K562 (cell line): ENCODE data around the gene GAL. TPM values are rescaled to one million over a fixed set of nuclear protein-coding genes. Genes with fewer than 3 reads are reported as not detected.

ENCODE experiments used
- EP400 ChIP-seq: fragments of 450-650 bp; IDR thresholded peaks from 2 replicates; pipeline ENCODE4 v1.6.1; 2017; ENCODE audit warnings: antibody characterized with exemption, mild to moderate bottlenecking, moderate library complexity
- ETS2 ChIP-seq: IDR thresholded peaks from 2 replicates; pipeline ENCODE4 v1.6.1; 2016; ENCODE audit warnings: borderline replicate concordance, missing genetic modification characterization, mild to moderate bottlenecking, moderate library complexity, missing compliant biosample characterization; ENCODE audit not compliant: poor library complexity, severe bottlenecking
- ETV6 ChIP-seq, 3 experiments: fragments of 150-350 bp in 1 of 3; sonication (generic) in 1 of 3; formaldehyde crosslinking in 1 of 3; IDR thresholded peaks; 2 replicates each; pipeline versions ENCODE4 v1.6.1 to v1.8.0; 2014 to 2022; ENCODE audit warnings: borderline replicate concordance in 2 of 3, low read depth in 2 of 3, antibody characterized with exemption in 1 of 3, low read length in 1 of 3, mild to moderate bottlenecking in 1 of 3, missing genetic modification reagents in 1 of 3
- HIVEP1 ChIP-seq: fragments of 250-450 bp; sonication (Bioruptor Pico); IDR thresholded peaks from 2 replicates; pipeline ENCODE4 v1.4.0; 2020; ENCODE audit warnings: mild to moderate bottlenecking
- HMGXB4 ChIP-seq: sonication (generic); formaldehyde crosslinking; IDR thresholded peaks from 2 replicates; pipeline ENCODE4 v1.8.1; 2023; ENCODE audit warnings: mild to moderate bottlenecking, missing genetic modification reagents
- RFX7 ChIP-seq: fragments of 250-450 bp; sonication (Bioruptor Pico); IDR thresholded peaks from 2 replicates; pipeline ENCODE4 v1.5.1; 2021; ENCODE audit warnings: mild to moderate bottlenecking
- SRSF3 ChIP-seq: fragments of 200-400 bp; formaldehyde crosslinking; IDR thresholded peaks from 2 replicates; pipeline ENCODE4 v1.6.1; 2016; ENCODE audit warnings: mild to moderate bottlenecking, low read length, moderate library complexity; ENCODE audit not compliant: insufficient read depth
- ZC3H4 ChIP-seq: sonication (generic); formaldehyde crosslinking; IDR thresholded peaks from 2 replicates; pipeline ENCODE4 v1.9.0; 2021; ENCODE audit warnings: missing genetic modification reagents, borderline replicate concordance
- ZFP36 ChIP-seq: fragments of 150-350 bp; IDR thresholded peaks from 2 replicates; pipeline ENCODE4 v1.6.1; 2018; ENCODE audit warnings: low read length, low read depth; ENCODE audit not compliant: partially characterized antibody
- ZFPM2 ChIP-seq: fragments of 250-450 bp; sonication (Bioruptor Pico); IDR thresholded peaks from 2 replicates; pipeline ENCODE4 v1.5.1; 2022; ENCODE audit warnings: mild to moderate bottlenecking
- ZNF212 ChIP-seq: fragments of 450-650 bp; formaldehyde crosslinking; IDR thresholded peaks from 2 replicates; pipeline ENCODE4 v1.4.0; 2020; ENCODE audit warnings: mild to moderate bottlenecking
- ZNF695 ChIP-seq: fragments of 450-650 bp; formaldehyde crosslinking; IDR thresholded peaks from 2 replicates; pipeline ENCODE4 v1.4.0; 2020; ENCODE audit warnings: mild to moderate bottlenecking, moderate library complexity
- polyA plus RNA-seq, 8 experiments: library from polyadenylated mRNA; depleted of rRNA in 4 of 8; stranded (reverse) in 5 of 8; unstranded in 3 of 8; fragments of >200 nt; fragmentation: Nextera tagmentation in 2 of 8; fragmentation: Illumina TruSeq in 1 of 8; extraction: Ambion mirVana in 2 of 8; extraction: Trizol in 1 of 8; gene quantifications; 2 replicates each; pipeline versions ENCODE4 v1.2.1 to v1.2.3, GENCODE V29; 2011 to 2014; ENCODE audit warnings: inconsistent platforms in 1 of 8, missing spikeins in 1 of 8
- total RNA-seq, 7 experiments: library from RNA; depleted of rRNA in 6 of 7; stranded (reverse); fragments of >200 nt in 6 of 7; fragmentation: Illumina TruSeq in 2 of 7; extraction: Trizol in 2 of 7; gene quantifications; 2 replicates each; pipeline versions ENCODE4 v1.2.1 to v1.2.3, GENCODE V29; 2011 to 2021; ENCODE audit warnings: low replicate concordance in 1 of 7
- TF ChIP-seq, protein P1 (sequence below): IDR thresholded peaks from 3 replicates; pipeline ENCODE4 v1.6.1; 2011; ENCODE audit warnings: borderline replicate concordance, mild to moderate bottlenecking, moderate library complexity; ENCODE audit not compliant: insufficient read length; ENCODE audit errors: extremely low read depth
- TF ChIP-seq, protein P2 (sequence below), 2 experiments: IDR thresholded peaks in 1 of 2; conservative IDR thresholded peaks in 1 of 2; 2 replicates each; pipeline ENCODE4 v1.6.1; 2016; ENCODE audit warnings: low read depth in 2 of 2, mild to moderate bottlenecking in 1 of 2, missing compliant biosample characterization in 1 of 2, missing genetic modification characterization in 1 of 2, moderate library complexity in 1 of 2
- TF ChIP-seq, protein P3 (sequence below), 2 experiments: fragments of 450-650 bp; conservative IDR thresholded peaks; 2 replicates each; pipeline ENCODE4 v1.6.1; 2017; ENCODE audit warnings: mild to moderate bottlenecking in 2 of 2, moderate library complexity in 2 of 2

Gene GAL
- total and polyA plus RNA-seq, 9 of the 15 experiments (the other 6 are each of a cell fraction or from before 2014, with no cell fraction given) = 10.6 to 119 (median 36.3) TPM

- TF ChIP-seq HMGXB4 = 0 out of 2 replicates have a peak, but pooled peaks have one; percentile 52
- TF ChIP-seq ZNF695 = no peak
- TF ChIP-seq ETV6 (IDR thresholded peaks at IDR 0.05; ENCODE audit: borderline replicate concordance in 1 of 2, low read depth in 2 of 2, low read length in 1 of 2) = no peak
- TF ChIP-seq ETV6 (CRISPR knock-in tag; IDR thresholded peaks at IDR 0.05; ENCODE audit: borderline replicate concordance) = no peak
- no peak for TF ChIP-seq SRSF3
- TF ChIP-seq ETS2 (tag) = no peak
- TF ChIP-seq ZNF212 (CRISPR knock-in tag) = no peak
- TF ChIP-seq, protein P1, sequence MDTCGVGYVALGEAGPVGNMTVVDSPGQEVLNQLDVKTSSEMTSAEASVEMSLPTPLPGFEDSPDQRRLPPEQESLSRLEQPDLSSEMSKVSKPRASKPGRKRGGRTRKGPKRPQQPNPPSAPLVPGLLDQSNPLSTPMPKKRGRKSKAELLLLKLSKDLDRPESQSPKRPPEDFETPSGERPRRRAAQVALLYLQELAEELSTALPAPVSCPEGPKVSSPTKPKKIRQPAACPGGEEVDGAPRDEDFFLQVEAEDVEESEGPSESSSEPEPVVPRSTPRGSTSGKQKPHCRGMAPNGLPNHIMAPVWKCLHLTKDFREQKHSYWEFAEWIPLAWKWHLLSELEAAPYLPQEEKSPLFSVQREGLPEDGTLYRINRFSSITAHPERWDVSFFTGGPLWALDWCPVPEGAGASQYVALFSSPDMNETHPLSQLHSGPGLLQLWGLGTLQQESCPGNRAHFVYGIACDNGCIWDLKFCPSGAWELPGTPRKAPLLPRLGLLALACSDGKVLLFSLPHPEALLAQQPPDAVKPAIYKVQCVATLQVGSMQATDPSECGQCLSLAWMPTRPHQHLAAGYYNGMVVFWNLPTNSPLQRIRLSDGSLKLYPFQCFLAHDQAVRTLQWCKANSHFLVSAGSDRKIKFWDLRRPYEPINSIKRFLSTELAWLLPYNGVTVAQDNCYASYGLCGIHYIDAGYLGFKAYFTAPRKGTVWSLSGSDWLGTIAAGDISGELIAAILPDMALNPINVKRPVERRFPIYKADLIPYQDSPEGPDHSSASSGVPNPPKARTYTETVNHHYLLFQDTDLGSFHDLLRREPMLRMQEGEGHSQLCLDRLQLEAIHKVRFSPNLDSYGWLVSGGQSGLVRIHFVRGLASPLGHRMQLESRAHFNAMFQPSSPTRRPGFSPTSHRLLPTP = peak; percentile 45
- peak; percentile 31; the same call in 1 of the 2 replicates for TF ChIP-seq EP400
- no peak for TF ChIP-seq RFX7 (CRISPR knock-in tag)
- TF ChIP-seq, protein P2, sequence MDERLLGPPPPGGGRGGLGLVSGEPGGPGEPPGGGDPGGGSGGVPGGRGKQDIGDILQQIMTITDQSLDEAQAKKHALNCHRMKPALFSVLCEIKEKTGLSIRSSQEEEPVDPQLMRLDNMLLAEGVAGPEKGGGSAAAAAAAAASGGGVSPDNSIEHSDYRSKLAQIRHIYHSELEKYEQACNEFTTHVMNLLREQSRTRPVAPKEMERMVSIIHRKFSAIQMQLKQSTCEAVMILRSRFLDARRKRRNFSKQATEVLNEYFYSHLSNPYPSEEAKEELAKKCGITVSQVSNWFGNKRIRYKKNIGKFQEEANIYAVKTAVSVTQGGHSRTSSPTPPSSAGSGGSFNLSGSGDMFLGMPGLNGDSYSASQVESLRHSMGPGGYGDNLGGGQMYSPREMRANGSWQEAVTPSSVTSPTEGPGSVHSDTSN (CRISPR knock-in tag; IDR thresholded peaks at IDR 0.05; ENCODE audit: low read depth) = no peak
- TF ChIP-seq, protein P2 (tag; conservative IDR thresholded peaks at IDR 0.05; ENCODE audit: low read depth) = no peak
- peak; percentile 99 for TF ChIP-seq ZFP36
- TF ChIP-seq, protein P3, sequence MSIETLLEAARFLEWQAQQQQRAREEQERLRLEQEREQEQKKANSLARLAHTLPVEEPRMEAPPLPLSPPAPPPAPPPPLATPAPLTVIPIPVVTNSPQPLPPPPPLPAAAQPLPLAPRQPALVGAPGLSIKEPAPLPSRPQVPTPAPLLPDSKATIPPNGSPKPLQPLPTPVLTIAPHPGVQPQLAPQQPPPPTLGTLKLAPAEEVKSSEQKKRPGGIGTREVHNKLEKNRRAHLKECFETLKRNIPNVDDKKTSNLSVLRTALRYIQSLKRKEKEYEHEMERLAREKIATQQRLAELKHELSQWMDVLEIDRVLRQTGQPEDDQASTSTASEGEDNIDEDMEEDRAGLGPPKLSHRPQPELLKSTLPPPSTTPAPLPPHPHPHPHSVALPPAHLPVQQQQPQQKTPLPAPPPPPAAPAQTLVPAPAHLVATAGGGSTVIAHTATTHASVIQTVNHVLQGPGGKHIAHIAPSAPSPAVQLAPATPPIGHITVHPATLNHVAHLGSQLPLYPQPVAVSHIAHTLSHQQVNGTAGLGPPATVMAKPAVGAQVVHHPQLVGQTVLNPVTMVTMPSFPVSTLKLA (conservative IDR thresholded peaks at IDR 0.05) = peak in 1 of 2 experiments; percentile 33; a peak in 1 of 4 replicates
- TF ChIP-seq ZFPM2 = no peak
- TF ChIP-seq HIVEP1 (CRISPR knock-in tag) = no peak
- no peak for TF ChIP-seq ZC3H4 (CRISPR knock-in tag)
Measured at GRCh38 chr11:68684385-68685356, at the start of gene GAL (continued).
